GM23338 (cell line): ENCODE data around the gene ZDHHC17. TPM values are rescaled to one million over a fixed set of nuclear protein-coding genes. Genes with fewer than 3 reads are reported as not detected.
A peak's percentile ranks its signal among the peaks of the same experiment; 100 is the strongest.

ENCODE experiments used
- ATAC-seq: fragments of 200-7000 bp; cut with Tn5 transposase; 3 replicates; pipeline ENCODE4 v1.9.1; 2020
- DNase-seq: peaks from one replicate; pipeline ENCODE4 v3.0.0-alpha.2; 2015; ENCODE audit warnings: low spot score
- H2AFZ ChIP-seq: fragments of 200-600 bp; sonication (generic); 2 replicates; pipeline ENCODE4 v1.8.0; 2016; ENCODE audit warnings: antibody characterized with exemption, mild to moderate bottlenecking, moderate library complexity
- H3F3A ChIP-seq: fragments of 200-600 bp; sonication (generic); replicated peaks from 2 replicates; pipeline ENCODE4 v1.8.0; 2017; ENCODE audit warnings: antibody characterized with exemption, mixed run types, low read depth
- H3K27ac ChIP-seq: fragments of 200-600 bp; sonication (generic); 2 replicates; pipeline ENCODE4 v1.6.1; 2016; ENCODE audit warnings: low read depth
- H3K27me3 ChIP-seq: fragments of 200-600 bp; sonication (generic); 2 replicates; pipeline ENCODE4 v1.8.0; 2016; ENCODE audit warnings: mild to moderate bottlenecking, mixed run types, moderate library complexity; ENCODE audit not compliant: insufficient read depth
- H3K36me3 ChIP-seq: fragments of 200-600 bp; sonication (generic); 2 replicates; pipeline ENCODE4 v1.8.0; 2016; ENCODE audit warnings: mild to moderate bottlenecking; ENCODE audit not compliant: insufficient read depth
- H3K4me1 ChIP-seq: fragments of 200-600 bp; sonication (generic); 2 replicates; pipeline ENCODE4 v1.8.0; 2016; ENCODE audit warnings: mild to moderate bottlenecking, moderate library complexity; ENCODE audit not compliant: insufficient read depth
- H3K4me2 ChIP-seq: fragments of 200-600 bp; sonication (generic); 2 replicates; pipeline ENCODE4 v1.7.1; 2017; ENCODE audit warnings: mixed run types
- H3K4me3 ChIP-seq: fragments of 200-600 bp; sonication (generic); 2 replicates; pipeline ENCODE4 v1.6.1; 2016; ENCODE audit warnings: mixed run types
- H3K79me2 ChIP-seq: fragments of 200-600 bp; sonication (generic); replicated peaks from 2 replicates; pipeline ENCODE4 v1.8.0; 2017; ENCODE audit warnings: mild to moderate bottlenecking; ENCODE audit not compliant: insufficient read depth
- H3K9me2 ChIP-seq: fragments of 200-600 bp; sonication (generic); 2 replicates; pipeline ENCODE4 v1.8.0; 2017; ENCODE audit not compliant: insufficient read depth
- H4K20me1 ChIP-seq: fragments of 200-600 bp; sonication (generic); replicated peaks from 2 replicates; pipeline ENCODE4 v1.8.0; 2017; ENCODE audit warnings: mild to moderate bottlenecking; ENCODE audit not compliant: insufficient read depth
- H3K27ac Mint-ChIP-seq: 2 replicates; pipeline ENCODE4 v1.8.0; 2020; ENCODE audit warnings: inconsistent platforms, mild to moderate bottlenecking, moderate library complexity, mixed read lengths
- H3K27me3 Mint-ChIP-seq: 3 replicates; pipeline ENCODE4 v1.8.0; 2022; ENCODE audit warnings: low read depth, mild to moderate bottlenecking, moderate library complexity, mixed read lengths, inconsistent platforms; ENCODE audit not compliant: insufficient read depth, poor library complexity
- H3K36me3 Mint-ChIP-seq: 3 replicates; pipeline ENCODE4 v1.8.0; 2021; ENCODE audit warnings: low read depth, mild to moderate bottlenecking, inconsistent platforms, moderate library complexity, mixed read lengths
- H3K4me1 Mint-ChIP-seq: 3 replicates; pipeline ENCODE4 v1.8.0; 2020; ENCODE audit warnings: mild to moderate bottlenecking, inconsistent platforms, mixed read lengths
- H3K4me3 Mint-ChIP-seq: 3 replicates; pipeline ENCODE4 v1.8.0; 2021; ENCODE audit warnings: moderate library complexity, mild to moderate bottlenecking, inconsistent platforms, mixed read lengths
- H3K9me3 Mint-ChIP-seq: 3 replicates; pipeline ENCODE4 v1.8.0; 2020; ENCODE audit warnings: moderate library complexity, mild to moderate bottlenecking, inconsistent platforms, mixed read lengths
- CREB1 ChIP-seq: fragments of 250-450 bp; sonication (Bioruptor Pico); IDR thresholded peaks from 2 replicates; pipeline ENCODE4 v1.5.0; 2020; ENCODE audit warnings: low read depth, mild to moderate bottlenecking, moderate library complexity
- CTCF ChIP-seq, 2 experiments: fragments of 200-600 bp in 1 of 2; sonication (generic) in 1 of 2; conservative IDR thresholded peaks; 2 replicates each; pipeline versions ENCODE4 v1.5.1 to v1.6.1; 2016 to 2017; ENCODE audit warnings: antibody characterized with exemption in 2 of 2, low read depth in 2 of 2, mild to moderate bottlenecking in 2 of 2, moderate library complexity in 1 of 2
- EZH2 ChIP-seq: fragments of 200-600 bp; sonication (generic); IDR thresholded peaks from one replicate; pipeline ENCODE4 v1.8.0; 2017; ENCODE audit warnings: antibody characterized with exemption, mild to moderate bottlenecking, low read depth; ENCODE audit not compliant: unreplicated experiment
- EZH2phosphoT487 ChIP-seq: fragments of 200-600 bp; sonication (generic); IDR thresholded peaks from one replicate; pipeline ENCODE4 v1.8.1; 2018; ENCODE audit warnings: antibody characterized with exemption; ENCODE audit not compliant: unreplicated experiment
- JUNB ChIP-seq: IDR thresholded peaks from one replicate; pipeline ENCODE4 v1.6.1; 2016; ENCODE audit warnings: antibody characterized with exemption; ENCODE audit not compliant: unreplicated experiment
- NANOG ChIP-seq: IDR thresholded peaks from 2 replicates; pipeline ENCODE4 v1.6.1; 2016; ENCODE audit warnings: antibody characterized with exemption, borderline replicate concordance
- POLR2AphosphoS5 ChIP-seq: IDR thresholded peaks from 2 replicates; pipeline ENCODE4 v1.6.1; 2016; ENCODE audit warnings: antibody characterized with exemption, low read depth
- REST ChIP-seq: IDR thresholded peaks from one replicate; pipeline ENCODE4 v1.6.1; 2018; ENCODE audit warnings: antibody characterized with exemption; ENCODE audit not compliant: unreplicated experiment
- STAT1 ChIP-seq: IDR thresholded peaks from one replicate; pipeline ENCODE4 v1.6.1; 2016; ENCODE audit warnings: antibody characterized with exemption; ENCODE audit not compliant: unreplicated experiment
- ZNF114 ChIP-seq: fragments of 250-450 bp; sonication (Bioruptor Pico); IDR thresholded peaks from 2 replicates; pipeline ENCODE4 v1.5.0; 2020; ENCODE audit warnings: mild to moderate bottlenecking, moderate library complexity
- ZNF331 ChIP-seq: fragments of 250-450 bp; sonication (Bioruptor Pico); IDR thresholded peaks from 2 replicates; pipeline ENCODE4 v1.5.0; 2020; ENCODE audit warnings: low read depth, mild to moderate bottlenecking, moderate library complexity
- polyA plus RNA-seq: library from polyadenylated mRNA; unstranded; fragments of >200 nt; fragmentation: Nextera tagmentation; extraction: Ambion mirVana; gene quantifications from 2 replicates; pipeline ENCODE4 v1.2.1, GENCODE V29; 2016
- total RNA-seq: library from RNA; depleted of rRNA; stranded (reverse); fragments of >200 nt; shearing (Covaris generic); gene quantifications from 2 replicates; pipeline ENCODE4 v1.2.3, GENCODE V29; 2014
- TF ChIP-seq, protein P1 (sequence below): IDR thresholded peaks from 2 replicates; pipeline ENCODE4 v1.6.1; 2016; ENCODE audit warnings: antibody characterized with exemption

Gene ZDHHC17
- total and polyA plus RNA-seq, 2 experiments from 2014 or later = 15.7 to 43.5 TPM

DNA sequence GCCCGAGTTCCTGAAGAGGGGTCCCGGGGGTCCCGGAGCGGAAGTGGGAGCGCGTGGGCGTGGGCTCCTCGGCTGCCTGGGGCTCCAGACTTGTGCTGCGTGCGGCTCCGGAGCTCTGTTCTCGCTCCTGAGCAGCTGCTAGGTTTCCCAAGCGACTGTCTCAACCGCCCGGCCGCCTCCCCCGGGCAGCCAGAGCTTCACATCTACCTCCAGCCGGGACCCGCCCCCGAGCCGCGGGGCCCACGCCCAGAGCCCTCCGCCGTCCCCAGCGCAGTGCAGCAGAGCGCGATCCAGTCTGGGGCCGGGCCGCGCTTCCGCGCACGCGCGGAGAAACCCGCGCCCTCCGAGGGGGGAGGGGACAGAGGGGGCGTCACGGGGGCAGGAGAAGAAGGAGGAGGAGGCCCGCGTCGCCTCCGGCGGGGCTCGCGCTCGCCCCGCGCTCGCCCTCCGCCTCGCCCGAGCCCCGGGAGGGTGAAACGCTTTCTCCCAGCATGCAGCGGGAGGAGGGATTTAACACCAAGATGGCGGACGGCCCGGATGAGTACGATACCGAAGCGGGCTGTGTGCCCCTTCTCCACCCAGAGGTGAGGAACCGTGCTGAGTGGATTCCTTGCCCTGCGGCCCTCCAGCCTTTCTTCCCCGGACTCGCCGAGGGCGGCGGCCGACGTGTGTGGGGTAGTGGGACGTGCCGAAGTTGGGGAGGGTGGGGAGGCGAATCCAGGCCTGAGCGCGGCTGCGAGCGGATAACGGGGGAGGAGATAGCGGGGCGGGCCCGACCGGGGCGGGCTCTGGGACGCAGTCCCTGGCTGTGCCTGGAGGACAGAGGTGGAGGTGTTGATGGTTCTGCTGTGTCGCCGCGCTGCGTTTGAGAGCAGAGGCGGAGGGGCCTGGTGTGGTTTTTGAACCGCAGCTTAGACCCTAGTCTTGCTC, at the start of gene ZDHHC17 (continued):
- TF ChIP-seq STAT1 = no peak

- Histone ChIP-seq H3K79me2 (no peaks in the 10 kb centered on the region), H3K27ac (no peak overlapping the region), H4K20me1 (no peaks in the 10 kb centered on the region), H2AFZ (peak overlapping the region; percentile 80; the same call in 1 of the 2 replicates), H3K4me1 (peaks cover 41% of the 10 kb centered on the region), H3K9me2 (no peaks in the 10 kb centered on the region), H3K4me2 (no peak overlapping the region), H3K4me3 (no peak overlapping the region), H3K36me3 (no peaks in the 10 kb centered on the region), H3K27me3 (no peaks in the 10 kb centered on the region), H3F3A (no peaks in the 10 kb centered on the region)
- ATAC-seq (no peak), DNase-seq (no peak)
- TF ChIP-seq JUNB (no peak), ZNF114 (CRISPR knock-in tag) (no peak), CTCF (conservative IDR thresholded peaks at IDR 0.05; ENCODE audit: low read depth in 2 of 2) (no peak), STAT1 (no peak), CREB1 (CRISPR knock-in tag) (no peak), EZH2phosphoT487 (no peak), REST (no peak), EZH2 (no peak), ZNF331 (CRISPR knock-in tag) (no peak), NANOG (no peak), POLR2AphosphoS5 (no peak)
- TF ChIP-seq, protein P1, sequence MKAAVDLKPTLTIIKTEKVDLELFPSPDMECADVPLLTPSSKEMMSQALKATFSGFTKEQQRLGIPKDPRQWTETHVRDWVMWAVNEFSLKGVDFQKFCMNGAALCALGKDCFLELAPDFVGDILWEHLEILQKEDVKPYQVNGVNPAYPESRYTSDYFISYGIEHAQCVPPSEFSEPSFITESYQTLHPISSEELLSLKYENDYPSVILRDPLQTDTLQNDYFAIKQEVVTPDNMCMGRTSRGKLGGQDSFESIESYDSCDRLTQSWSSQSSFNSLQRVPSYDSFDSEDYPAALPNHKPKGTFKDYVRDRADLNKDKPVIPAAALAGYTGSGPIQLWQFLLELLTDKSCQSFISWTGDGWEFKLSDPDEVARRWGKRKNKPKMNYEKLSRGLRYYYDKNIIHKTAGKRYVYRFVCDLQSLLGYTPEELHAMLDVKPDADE = no peak
- Mint-ChIP-seq H3K36me3 (no peaks in the 10 kb centered on the region), H3K4me3 (no peak overlapping the region), H3K27me3 (no peaks in the 10 kb centered on the region), H3K4me1 (peaks cover 28% of the 10 kb centered on the region), H3K9me3 (no peaks in the 10 kb centered on the region; the same call in 2 of the 3 replicates), H3K27ac (no peak overlapping the region)
Observed at GRCh38 chr12:76714415-76714814, 49.5 kb upstream of the ZDHHC17 start.
